C1 segment of cervical spinal cord (tissue), 14 donors: Measurements from ENCODE around the gene PGS1.

Experiments
- DNase-seq, 14 donors: peaks; one replicate each; lab custom pipeline; 2025; lab: John Stamatoyannopoulos, UW

The PGS1 gene

GRCh38 chr17:78346605-78347250, 31.7 kb upstream of the PGS1 start:
- DNase-seq = no peak

- DNase-seq = no peak
These were observed 31.0 kb upstream of the PGS1 start for GRCh38 chr17:78347453-78347852.

- DNase-seq = no peak
These were observed 30.2 kb upstream of the PGS1 start for GRCh38 chr17:78348055-78348770.

- DNase-seq = no peak
These were observed 28.4 kb upstream of the PGS1 start for GRCh38 chr17:78349891-78350642.

- DNase-seq = peak in 13 of 14 donors; percentile 14 to 100 (median 76)
These were observed 26.9 kb upstream of the PGS1 start for GRCh38 chr17:78351449-78352006.

GRCh38 chr17:78353834-78354233, 24.6 kb upstream of the PGS1 start:
- no peak for DNase-seq

GRCh38 chr17:78355045-78355641, 23.3 kb upstream of the PGS1 start:
- DNase-seq = no peak

- no peak for DNase-seq
These were observed 22.7 kb upstream of the PGS1 start for GRCh38 chr17:78355701-78356100.

- peak in 2 of 14 donors; percentile 9 to 77 for DNase-seq
These were observed 22.2 kb upstream of the PGS1 start for GRCh38 chr17:78356101-78356713.

- DNase-seq = peak in 8 of 14 donors; percentile 28 to 83 (median 35)
These were observed 21.3 kb upstream of the PGS1 start for GRCh38 chr17:78357177-78357586.

GRCh38 chr17:78357672-78358537, 20.5 kb upstream of the PGS1 start:
- no peak for DNase-seq

- peak in 1 of 14 donors; percentile 59 for DNase-seq
These were observed 19.7 kb upstream of the PGS1 start for GRCh38 chr17:78358538-78359320.

GRCh38 chr17:78359321-78359996, 19.0 kb upstream of the PGS1 start:
- no peak for DNase-seq

- DNase-seq = peak in 13 of 14 donors; percentile 19 to 97 (median 62)
These were observed 18.5 kb upstream of the PGS1 start, which contains the start of gene SOCS3 for GRCh38 chr17:78359997-78360370. SOCS3 (minus strand) TSS chr17:78360077; CDS start chr17:78359095, 982 bp downstream.

- DNase-seq = peak in 11 of 14 donors; percentile 45 to 88 (median 72)
These were observed 17.9 kb upstream of the PGS1 start for GRCh38 chr17:78360371-78361224.

- no peak for DNase-seq
These were observed 17.2 kb upstream of the PGS1 start for GRCh38 chr17:78361225-78361701.

- no peak for DNase-seq
These were observed 16.2 kb upstream of the PGS1 start for GRCh38 chr17:78362232-78362631.

GRCh38 chr17:78362671-78363070, 15.8 kb upstream of the PGS1 start:
- DNase-seq = no peak
